Lower leg skin (tissue), 3 donors: ENCODE results near the gene DACT2.

Experiments used
- CTCF ChIP-seq, 3 donors: fragments of 450-650 bp; IDR thresholded peaks; one replicate each; pipeline ENCODE4 v1.5.1; 2016; ENCODE audit warnings: antibody characterized with exemption in 3 of 3, mild to moderate bottlenecking in 3 of 3, moderate library complexity in 2 of 3
- POLR2A ChIP-seq, 2 donors: fragments of 450-650 bp; IDR thresholded peaks; one replicate each; pipeline ENCODE4 v1.6.1; 2016 to 2017; ENCODE audit warnings: antibody characterized with exemption in 2 of 2, mild to moderate bottlenecking in 1 of 2, moderate library complexity in 1 of 2

GRCh38 chr6:168330403-168330802, 10.8 kb upstream of the DACT2 start:
- TF ChIP-seq POLR2A (IDR thresholded peaks at IDR 0.05), result no peak
- no peak for TF ChIP-seq CTCF (IDR thresholded peaks at IDR 0.05)
